GM12878 (cell line): ENCODE results near the gene CTH. TPM values are rescaled to one million over a fixed set of nuclear protein-coding genes. Genes with fewer than 3 reads are reported as not detected.
"Not testable (repeated sequence)": the region's sequence is repeated elsewhere in the genome, so short reads cannot be mapped to it uniquely, and the experiment has no call there.

Experiments used
- ATAC-seq: fragments of 200-7000 bp; cut with Tn5 transposase; 3 replicates; pipeline ENCODE4 v1.9.1; 2020; ENCODE audit warnings: mild to moderate bottlenecking, moderate library complexity
- BruUV-seq: library from RNA; stranded (reverse); fragments of 400-500 nt; replicated peaks from 2 replicates; lab custom pipeline; 2021; lab: Mats Ljungman, UMichigan
- CTCF ChIA-PET: fragments of 300-600 bp; sonication (Branson Sonifier 250); formaldehyde crosslinking; extraction: SDS; loops from one replicate; lab custom pipeline; 2021; ENCODE audit warnings: inconsistent platforms; lab: Yijun Ruan, JAX
- POLR2A ChIA-PET: fragments of 350-600 bp; formaldehyde crosslinking; extraction: SDS; loops from one replicate; lab custom pipeline; 2021; ENCODE audit warnings: inconsistent platforms; lab: Charles Lee
- RAD21 ChIA-PET: fragments of 300-600 bp; sonication (Branson Sonifier 250); formaldehyde crosslinking; loops from one replicate; lab custom pipeline; 2023; ENCODE audit warnings: antibody characterized with exemption; ENCODE audit not compliant: unreplicated experiment; lab: Charles Lee
- SMC1A ChIA-PET: fragments of 300-600 bp; sonication (Branson Sonifier 250); formaldehyde crosslinking; loops from one replicate; lab custom pipeline; 2023; ENCODE audit not compliant: unreplicated experiment, uncharacterized antibody; lab: Charles Lee
- DNase-seq: peaks from one replicate; pipeline ENCODE4 v3.0.0-alpha.2; 2011; ENCODE audit warnings: low read depth, low spot score
- FAIRE-seq: peaks from 3 replicates; lab custom pipeline; 2011; peaks lifted over from hg19 to GRCh38; lab: Jason Lieb, UNC
- H2AFZ ChIP-seq: 2 replicates; pipeline ENCODE4 v1.6.0; 2011; ENCODE audit warnings: low read depth, low read length, control low read depth; ENCODE audit not compliant: control insufficient read depth
- H3K27ac ChIP-seq: 2 replicates; pipeline ENCODE4 v1.5.1; 2011; ENCODE audit warnings: control low read depth; ENCODE audit not compliant: control insufficient read depth, insufficient read depth
- H3K27me3 ChIP-seq, 2 experiments: replicated peaks in 1 of 2; 2 replicates each; pipeline versions ENCODE4 v1.6.0 to v1.6.1; 2011; ENCODE audit warnings: low read length in 1 of 2; ENCODE audit not compliant: control insufficient read depth in 2 of 2, insufficient read depth in 2 of 2
- H3K36me3 ChIP-seq, 2 experiments: 2 replicates each; pipeline ENCODE4 v1.5.1; 2011; ENCODE audit warnings: low read length in 1 of 2; ENCODE audit not compliant: control insufficient read depth in 2 of 2, insufficient read depth in 2 of 2
- H3K4me1 ChIP-seq: 2 replicates; pipeline ENCODE4 v1.6.1; 2011; ENCODE audit warnings: mild to moderate bottlenecking, low read length, moderate library complexity, mixed read lengths; ENCODE audit not compliant: control insufficient read depth, insufficient read depth
- H3K4me2 ChIP-seq: 2 replicates; pipeline ENCODE4 v1.6.0; 2011; ENCODE audit warnings: control low read depth; ENCODE audit not compliant: control insufficient read depth, insufficient read depth
- H3K4me3 ChIP-seq: fragments of 200-600 bp; sonication (generic); 2 replicates; pipeline ENCODE4 v1.5.1; 2016
- H3K79me2 ChIP-seq: 2 replicates; pipeline ENCODE4 v1.6.0; 2011; ENCODE audit warnings: low read length; ENCODE audit not compliant: control insufficient read depth, insufficient read depth
- H3K9ac ChIP-seq: 2 replicates; pipeline ENCODE4 v1.8.0; 2011; ENCODE audit warnings: low read length, control low read depth, mixed read lengths; ENCODE audit not compliant: control insufficient read depth, insufficient read depth
- H3K9me3 ChIP-seq: replicated peaks from 3 replicates; pipeline ENCODE4 v1.5.1; 2011; ENCODE audit warnings: mild to moderate bottlenecking, low read length; ENCODE audit not compliant: control insufficient read depth, insufficient read depth
- H4K20me1 ChIP-seq: 2 replicates; pipeline ENCODE4 v1.6.0; 2011; ENCODE audit not compliant: control insufficient read depth, insufficient read depth
- BACH1 ChIP-seq: fragments of 450-650 bp; IDR thresholded peaks from 2 replicates; pipeline ENCODE4 v1.6.1; 2017; ENCODE audit warnings: mild to moderate bottlenecking, borderline replicate concordance
- STAT3 ChIP-seq: IDR thresholded peaks from 2 replicates; pipeline ENCODE4 v1.6.1; 2011; ENCODE audit warnings: low read depth, low read length, improper control_type of control experiment
- YBX1 ChIP-seq: fragments of 450-650 bp; IDR thresholded peaks from 2 replicates; pipeline ENCODE4 v1.6.1; 2016; ENCODE audit warnings: antibody characterized with exemption
- WGBS: methylation state at CpG from one replicate; pipeline ENCODE4 v1.1.6; 2016; ENCODE audit warnings: low lambda C conversion rate; ENCODE audit not compliant: insufficient replicate concordance, insufficient coverage; ENCODE audit errors: missing lambda C conversion rate; 5-methylcytosine and 5-hydroxymethylcytosine counted together
- in situ Hi-C: fragments of 300-500 bp; cut with MboI; formaldehyde crosslinking; loops from 9 replicates; pipeline ENCODE4 v1.14.3; 2018; ENCODE audit warnings: mixed read lengths
- intact Hi-C: fragments of 100-400 bp; cut with micrococcal nuclease; formaldehyde crosslinking; loops from one replicate; pipeline ENCODE4 v1.14.2; 2022; ENCODE audit not compliant: unreplicated experiment
- polyA plus RNA-seq, 11 experiments: library from polyadenylated mRNA; depleted of rRNA in 4 of 11; unstranded in 6 of 11; stranded (reverse) in 5 of 11; fragments of >200 nt; fragmentation: Nextera tagmentation in 4 of 11; fragmentation: Illumina TruSeq in 1 of 11; extraction: Ambion mirVana in 4 of 11; extraction: Trizol in 1 of 11; gene quantifications; 1 replicate in 1 of 11; 2 replicates in 10 of 11; pipeline versions ENCODE4 v1.2.1 to v1.2.3, GENCODE V29; 2011 to 2016; ENCODE audit warnings: inconsistent platforms in 2 of 11, missing spikeins in 2 of 11, low read depth in 1 of 11
- total RNA-seq, 4 experiments: library from RNA; depleted of rRNA in 3 of 4; stranded (reverse); fragments of >200 nt in 3 of 4; fragmentation: Illumina TruSeq in 1 of 4; extraction: Trizol in 1 of 4; gene quantifications; 2 replicates each; pipeline versions ENCODE4 v1.2.1 to v1.2.3, GENCODE V29; 2013 to 2021
- TF ChIP-seq, protein P1 (sequence below): fragments of 450-650 bp; IDR thresholded peaks from 2 replicates; pipeline ENCODE4 v1.6.1; 2017; ENCODE audit warnings: mild to moderate bottlenecking

Gene CTH
- total and polyA plus RNA-seq, 10 of the 15 experiments (the other 5 are each of a cell fraction or from before 2014, with no cell fraction given), result 6.3 to 17.5 (median 10.4) TPM

DNA sequence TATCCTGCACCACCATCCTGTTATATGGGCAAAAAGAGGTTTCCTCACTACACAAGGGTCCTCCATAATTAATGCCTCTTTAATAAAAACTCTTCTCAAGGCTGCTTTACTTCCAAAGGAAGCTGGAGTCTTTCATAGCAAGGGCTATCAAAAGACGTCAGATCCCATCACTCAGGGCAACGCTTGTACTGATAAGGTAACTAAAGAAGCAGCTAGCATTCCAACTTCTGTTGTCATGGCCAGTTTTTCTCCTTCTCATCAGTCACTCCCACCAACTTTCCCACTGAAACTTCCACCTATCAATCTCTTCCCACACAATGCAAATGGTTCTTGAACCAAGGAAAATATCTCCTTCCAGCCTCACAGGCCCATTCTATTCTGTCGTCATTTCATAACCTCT is 39.5 kb upstream of the CTH start:
- ATAC-seq, RAD21 ChIA-PET, in situ Hi-C loops, H3K36me3 ChIP-seq, H3K79me2 ChIP-seq, H4K20me1 ChIP-seq, CTCF ChIA-PET, BruUV-seq, H2AFZ ChIP-seq, H3K4me1 ChIP-seq, H3K27me3 ChIP-seq, H3K9ac ChIP-seq, H3K4me2 ChIP-seq, POLR2A ChIA-PET, H3K9me3 ChIP-seq, H3K4me3 ChIP-seq, H3K27ac ChIP-seq, DNase-seq, intact Hi-C loops, FAIRE-seq: not testable (repeated sequence)
- SMC1A ChIA-PET, result interaction anchor here (1.1 kb wide), 1 partner anchor 12 kb away, joined by 5 read pairs; no protein-coding TSS in a partner anchor
- WGBS, result 76% methylated on average over 3 of the region's 3 CpGs

DNA sequence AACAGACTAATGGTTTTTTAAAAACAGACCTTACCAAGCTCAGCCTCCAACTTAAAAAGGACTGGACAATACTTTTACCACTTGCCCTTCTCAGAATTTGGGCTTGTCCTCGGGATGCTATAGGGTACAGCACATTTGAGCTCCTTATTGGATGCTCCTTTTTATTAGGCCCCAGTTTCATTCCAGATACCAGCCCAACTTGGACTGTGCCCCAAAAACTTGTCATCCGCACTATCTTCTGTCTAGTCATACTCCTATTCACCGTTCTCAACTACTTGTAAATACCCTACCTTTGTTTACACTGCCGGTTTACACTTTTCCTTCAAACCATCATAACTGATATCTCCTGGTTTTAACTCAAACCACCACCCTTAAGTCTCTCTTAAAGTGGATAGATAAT is 38.6 kb upstream of the CTH start:
- RAD21 ChIA-PET, result no interaction called here
- Histone ChIP-seq H4K20me1 (no peaks in the 10 kb centered on the region), H3K27ac (no peak overlapping the region), H3K9ac (no peak overlapping the region), H3K4me1 (no peaks in the 10 kb centered on the region), H3K9me3 (no peaks in the 10 kb centered on the region), H3K4me3 (no peak overlapping the region), H3K79me2 (no peaks in the 10 kb centered on the region), H3K4me2 (no peak overlapping the region), H2AFZ (no peak overlapping the region), H3K36me3 (no peaks in the 10 kb centered on the region), H3K27me3 (no peaks in the 10 kb centered on the region)
- no peak for ATAC-seq
- CTCF ChIA-PET, result no interaction called here
- intact Hi-C loops (no loop called here), in situ Hi-C loops (no loop called here)
- WGBS, result 72% methylated on average over 4 of the region's 4 CpGs
- no peak for FAIRE-seq
- no peak for DNase-seq
- POLR2A ChIA-PET, result no interaction called here
- TF ChIP-seq YBX1, result no peak
- no peak for TF ChIP-seq STAT3
- TF ChIP-seq BACH1, result no peak
- TF ChIP-seq, protein P1, sequence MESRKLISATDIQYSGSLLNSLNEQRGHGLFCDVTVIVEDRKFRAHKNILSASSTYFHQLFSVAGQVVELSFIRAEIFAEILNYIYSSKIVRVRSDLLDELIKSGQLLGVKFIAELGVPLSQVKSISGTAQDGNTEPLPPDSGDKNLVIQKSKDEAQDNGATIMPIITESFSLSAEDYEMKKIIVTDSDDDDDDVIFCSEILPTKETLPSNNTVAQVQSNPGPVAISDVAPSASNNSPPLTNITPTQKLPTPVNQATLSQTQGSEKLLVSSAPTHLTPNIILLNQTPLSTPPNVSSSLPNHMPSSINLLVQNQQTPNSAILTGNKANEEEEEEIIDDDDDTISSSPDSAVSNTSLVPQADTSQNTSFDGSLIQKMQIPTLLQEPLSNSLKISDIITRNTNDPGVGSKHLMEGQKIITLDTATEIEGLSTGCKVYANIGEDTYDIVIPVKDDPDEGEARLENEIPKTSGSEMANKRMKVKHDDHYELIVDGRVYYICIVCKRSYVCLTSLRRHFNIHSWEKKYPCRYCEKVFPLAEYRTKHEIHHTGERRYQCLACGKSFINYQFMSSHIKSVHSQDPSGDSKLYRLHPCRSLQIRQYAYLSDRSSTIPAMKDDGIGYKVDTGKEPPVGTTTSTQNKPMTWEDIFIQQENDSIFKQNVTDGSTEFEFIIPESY, result no peak
- BruUV-seq, result no TSS peak
- SMC1A ChIA-PET, result no interaction called here

DNA sequence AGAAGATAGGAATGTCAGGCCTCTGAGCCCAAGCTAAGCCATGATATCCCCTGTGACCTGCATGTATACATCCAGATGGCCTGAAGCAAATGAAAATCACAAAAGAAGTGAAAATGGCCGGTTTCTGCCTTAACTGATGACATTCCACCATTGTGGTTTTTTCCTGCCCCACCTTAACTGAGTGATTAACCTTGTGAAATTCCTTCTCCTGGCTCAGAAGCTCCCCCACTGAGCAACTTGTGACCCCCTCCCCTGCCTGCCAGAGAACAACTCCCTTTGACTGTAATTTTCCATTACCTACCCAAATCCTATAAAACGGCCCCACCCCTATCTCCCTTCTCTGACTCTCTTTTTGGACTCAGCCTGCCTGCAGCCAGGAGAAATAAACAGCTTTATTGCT is 37.5 kb upstream of the CTH start:
- intact Hi-C loops, H3K79me2 ChIP-seq, FAIRE-seq, ATAC-seq, RAD21 ChIA-PET, H2AFZ ChIP-seq, H3K27ac ChIP-seq, H3K4me3 ChIP-seq, in situ Hi-C loops, SMC1A ChIA-PET, H3K4me1 ChIP-seq, POLR2A ChIA-PET, BruUV-seq, H4K20me1 ChIP-seq, H3K36me3 ChIP-seq, CTCF ChIA-PET, H3K27me3 ChIP-seq, H3K9me3 ChIP-seq, DNase-seq, H3K9ac ChIP-seq, H3K4me2 ChIP-seq: not testable (repeated sequence)
- 57% methylated on average over 2 of the region's 2 CpGs for WGBS
